SHP77 (cell line): ENCODE measurements around the gene RINL.
"Not testable (repeated sequence)": the region's sequence is repeated elsewhere in the genome, so short reads cannot be mapped to it uniquely, and the experiment has no call there.

ENCODE experiments used
- DNase-seq, 2 experiments: peaks; one replicate each; lab custom pipeline; 2025; lab: John Stamatoyannopoulos, UW

RINL gene

DNA sequence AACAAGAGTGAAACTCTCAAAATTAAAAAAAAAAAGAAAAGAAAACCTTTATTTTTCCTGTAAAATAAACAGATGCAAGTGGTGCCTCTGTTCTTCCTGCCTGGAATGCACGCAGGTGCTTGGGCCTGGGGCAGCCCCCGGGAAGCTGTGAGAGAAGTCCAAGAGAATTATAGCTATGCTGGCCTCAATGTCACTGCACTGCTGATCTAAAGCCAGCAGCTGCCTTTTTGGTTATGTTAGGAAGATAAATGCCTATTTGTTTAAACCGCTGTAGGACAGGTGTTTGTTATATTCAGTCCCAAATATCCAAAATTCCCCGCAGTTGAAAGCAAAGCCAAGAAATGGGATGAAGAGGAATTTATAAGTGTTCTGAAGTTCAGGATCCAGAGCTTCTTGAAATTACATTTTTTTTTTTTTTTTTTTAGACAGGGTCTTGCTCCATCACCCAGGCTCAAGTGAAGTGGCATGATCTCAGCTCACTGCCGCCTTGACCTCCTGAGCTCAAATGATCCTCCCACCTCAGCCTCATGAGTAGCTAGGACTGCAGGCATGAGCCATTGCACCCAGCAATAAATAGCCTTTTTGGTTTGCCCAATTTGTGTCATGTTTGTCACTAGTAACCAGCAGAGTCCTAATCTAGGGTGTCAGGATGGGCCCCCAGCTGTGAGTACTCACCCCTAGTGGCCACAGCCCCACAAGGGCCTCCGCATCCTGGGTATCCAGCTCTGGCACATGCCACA, 2.2 kb downstream of the RINL start:
- DNase-seq, result peak; percentile 61 to 82

DNA sequence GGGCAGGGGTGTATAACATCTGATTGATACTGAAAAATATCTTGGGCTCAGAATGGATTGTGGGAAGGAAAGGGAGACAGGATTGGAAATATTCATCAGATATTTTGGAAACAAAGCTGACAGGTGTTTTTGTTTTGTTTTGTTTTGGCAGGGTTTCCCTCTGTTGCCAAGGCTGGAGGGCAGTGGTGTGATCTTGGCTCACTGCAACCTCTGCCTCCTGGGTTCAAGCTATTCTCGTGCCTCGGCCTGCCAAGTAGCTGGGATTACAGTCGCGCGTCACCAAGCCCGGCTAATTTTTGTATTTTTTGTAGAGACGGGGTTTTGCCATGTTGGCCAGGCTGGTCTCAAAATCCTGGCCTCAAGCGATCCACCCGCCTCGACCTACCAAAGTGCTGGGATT, 4.7 kb downstream of the RINL start:
- not testable (repeated sequence) for DNase-seq

DNA sequence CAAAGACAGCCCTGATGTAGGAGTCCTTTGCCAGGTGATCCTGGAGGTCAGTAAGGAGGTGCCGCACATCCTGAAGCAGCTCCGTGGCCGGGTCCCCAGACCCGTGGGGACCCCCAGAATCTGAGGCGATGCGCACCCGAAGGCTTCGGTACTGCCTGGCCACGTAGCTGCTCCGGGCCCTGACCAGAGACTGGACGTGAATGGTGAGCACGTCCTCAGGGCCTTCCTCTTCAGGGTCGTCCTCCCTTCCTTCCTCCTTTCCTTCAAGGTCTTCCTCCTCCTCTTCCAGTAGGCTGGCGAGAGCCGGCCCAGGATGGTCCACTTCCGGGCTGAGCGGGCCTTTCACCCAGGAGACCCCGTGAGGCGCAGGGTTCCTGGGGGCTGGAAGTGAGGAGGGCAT, 7.5 kb downstream of the RINL start:
- no peak for DNase-seq

DNA sequence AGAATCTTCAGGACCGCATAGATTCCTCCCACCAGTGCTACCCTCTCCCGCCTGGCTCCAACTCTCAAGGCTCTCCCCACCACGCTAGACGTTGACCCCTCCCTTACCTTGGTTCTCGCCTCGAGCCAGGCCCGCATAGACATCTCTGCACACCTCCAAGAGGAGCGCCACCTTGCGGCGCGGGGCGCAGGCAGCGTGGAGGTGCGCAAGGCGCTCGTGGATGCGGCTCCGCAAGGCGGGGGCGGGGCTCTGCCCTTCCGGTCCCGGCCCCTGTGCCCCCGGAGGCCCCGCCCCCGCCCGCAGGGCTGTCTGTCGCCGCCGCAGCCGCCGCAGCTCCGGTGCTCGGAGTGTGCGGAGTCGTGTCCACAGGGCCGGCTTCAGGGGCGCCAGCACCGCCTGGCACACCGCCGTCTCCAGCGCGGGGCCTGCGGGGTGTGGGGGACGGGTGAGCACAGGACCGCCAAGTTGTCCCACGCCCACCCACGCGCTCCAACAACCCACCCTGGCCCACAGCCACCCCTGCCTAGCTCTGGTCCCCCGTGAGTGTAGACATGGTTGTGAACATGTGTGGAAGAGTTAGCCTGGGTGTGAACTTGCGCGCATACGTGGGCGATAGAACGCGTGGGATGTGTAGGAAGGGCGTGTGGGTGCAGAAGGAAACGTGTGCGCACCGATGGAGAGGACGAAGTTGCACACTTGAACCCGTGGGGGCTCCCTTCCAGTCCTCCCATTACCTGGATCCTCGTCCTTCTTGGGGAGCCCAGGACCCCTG, 8.1 kb downstream of the RINL start:
- peak; percentile 96 to 97 for DNase-seq

DNA sequence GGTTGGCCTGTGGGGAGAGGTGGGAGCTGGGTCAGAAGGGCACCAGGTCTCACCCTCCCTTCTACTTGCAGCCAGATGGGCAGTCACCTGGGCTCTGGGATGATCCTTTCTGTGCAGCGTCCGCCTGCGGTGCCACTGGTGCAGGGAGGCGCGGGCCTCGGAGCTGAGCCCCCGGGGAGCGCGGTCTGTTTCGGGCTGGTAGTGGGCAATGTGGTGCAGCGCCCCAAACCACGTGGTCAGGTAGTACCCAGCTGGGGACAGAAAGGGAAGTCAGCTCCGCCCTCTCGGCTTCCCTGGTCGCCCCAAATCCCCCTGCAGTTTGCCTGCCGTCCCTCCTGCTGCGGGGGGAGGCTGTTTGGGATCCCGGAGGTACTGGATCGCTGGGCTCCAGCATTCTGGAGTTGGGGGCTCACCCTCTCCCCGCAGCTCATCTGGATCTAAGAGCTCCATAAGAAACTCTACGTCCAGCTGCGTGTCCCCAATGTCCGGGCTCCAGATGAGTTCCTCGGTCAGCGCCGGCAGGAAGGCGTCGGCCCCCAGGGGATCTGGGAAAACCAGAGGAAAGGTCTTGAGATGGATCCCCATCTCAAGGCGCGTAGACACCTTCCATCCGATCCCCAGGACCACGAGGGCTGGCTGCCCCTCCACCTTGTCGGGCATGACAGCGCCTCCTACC, 8.8 kb downstream of the RINL start:
- DNase-seq, result peak in 1 of 2 experiments; percentile 52

DNA sequence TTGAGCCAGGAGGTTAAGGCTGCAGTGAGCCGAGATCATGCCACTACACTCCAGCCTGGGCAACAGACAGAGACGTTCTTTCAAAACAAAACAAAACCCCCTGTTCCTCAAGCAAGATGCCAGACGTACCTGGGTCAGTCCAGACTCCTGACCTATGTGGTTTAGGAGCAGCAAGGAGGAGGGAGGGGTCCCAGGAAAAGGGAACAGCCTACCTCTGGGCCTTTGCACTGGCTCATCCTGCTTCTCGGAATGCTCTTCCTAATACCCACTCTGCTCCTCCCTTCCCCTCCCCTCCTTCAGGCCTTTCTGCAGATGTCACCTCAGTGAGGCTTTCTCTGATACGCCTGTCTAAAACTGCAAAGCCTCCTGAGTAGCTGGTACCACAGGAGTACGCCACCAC, 9.5 kb downstream of the RINL start:
- DNase-seq, result no peak

DNA sequence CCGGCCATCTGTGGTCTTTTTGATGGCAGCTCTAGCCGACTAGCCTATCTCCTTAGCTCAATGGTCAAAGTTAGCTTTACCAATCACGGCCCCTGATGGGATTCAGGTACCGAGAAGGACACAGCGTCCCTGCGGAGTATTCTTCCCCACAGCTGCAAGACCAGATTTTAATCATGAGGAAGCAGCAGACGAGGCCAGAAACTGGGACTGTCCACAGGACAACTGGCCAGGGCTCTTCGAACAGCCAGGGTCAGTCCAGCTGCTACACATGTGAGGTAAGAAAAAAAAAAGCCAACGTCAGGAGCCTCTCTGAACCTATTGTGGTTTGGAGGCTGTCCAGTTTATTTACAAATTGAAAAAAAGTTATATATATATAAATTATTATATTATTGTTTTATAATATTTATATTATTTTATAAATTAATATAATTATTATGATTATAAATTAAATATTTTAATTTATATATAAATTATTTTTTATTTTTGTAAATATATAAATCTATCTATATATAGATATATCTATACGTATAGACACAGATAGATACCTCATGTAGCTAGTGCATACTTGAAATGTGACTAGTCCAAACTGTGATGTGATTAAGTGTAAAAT, 10.8 kb downstream of the RINL start:
- no peak for DNase-seq

DNA sequence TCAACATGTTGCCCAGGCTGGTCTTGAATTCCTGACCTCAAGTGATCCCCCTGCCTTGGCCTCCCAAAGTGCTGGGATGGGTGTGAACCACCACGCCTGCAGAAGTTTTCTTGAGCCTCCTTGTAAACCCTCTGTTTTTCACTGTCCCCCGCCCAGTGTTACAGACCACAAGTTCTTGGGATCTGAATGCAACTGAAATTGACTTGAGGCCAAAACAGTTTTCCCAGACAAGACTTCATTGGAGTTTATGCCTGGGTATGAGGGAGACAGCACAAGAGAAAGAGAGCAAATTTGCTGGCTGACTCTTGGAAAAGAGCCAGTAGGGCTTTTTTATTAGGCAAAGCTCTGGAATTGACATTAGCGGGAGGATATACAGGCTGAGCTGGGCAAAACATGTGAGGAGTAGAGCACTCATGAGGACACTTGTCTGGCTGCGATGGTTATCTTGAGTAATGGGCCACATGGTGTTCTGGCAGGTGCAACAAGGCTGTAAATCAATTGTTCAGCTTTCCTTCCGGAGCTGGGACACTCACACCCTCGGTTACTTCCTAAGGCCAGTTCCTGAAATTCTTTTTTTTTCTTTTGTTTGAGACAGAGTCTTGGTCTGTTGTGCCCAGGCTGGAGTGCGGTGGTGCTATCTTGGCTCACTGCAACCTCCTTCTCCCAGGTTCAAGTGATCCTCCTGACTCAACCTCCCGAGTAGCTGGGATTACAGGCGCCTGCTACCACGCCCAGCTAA, 15.6 kb downstream of the RINL start:
- peak; percentile 92 to 93 for DNase-seq

DNA sequence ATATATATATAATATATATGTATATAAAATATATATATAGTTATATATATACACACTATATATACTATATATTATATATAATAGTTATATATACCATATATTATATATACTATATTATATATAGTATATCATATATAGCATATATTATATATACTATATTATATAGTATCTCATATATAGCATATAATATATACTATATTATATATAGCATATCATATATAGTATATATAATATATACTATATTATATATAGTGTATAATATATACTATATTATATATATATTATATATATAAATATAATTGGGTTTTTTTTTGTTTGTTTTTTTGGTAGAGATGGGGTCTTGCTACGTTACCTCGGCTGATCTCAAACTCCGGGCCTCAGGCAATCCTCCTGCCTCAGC, 16.7 kb downstream of the RINL start:
- no peak for DNase-seq

DNA sequence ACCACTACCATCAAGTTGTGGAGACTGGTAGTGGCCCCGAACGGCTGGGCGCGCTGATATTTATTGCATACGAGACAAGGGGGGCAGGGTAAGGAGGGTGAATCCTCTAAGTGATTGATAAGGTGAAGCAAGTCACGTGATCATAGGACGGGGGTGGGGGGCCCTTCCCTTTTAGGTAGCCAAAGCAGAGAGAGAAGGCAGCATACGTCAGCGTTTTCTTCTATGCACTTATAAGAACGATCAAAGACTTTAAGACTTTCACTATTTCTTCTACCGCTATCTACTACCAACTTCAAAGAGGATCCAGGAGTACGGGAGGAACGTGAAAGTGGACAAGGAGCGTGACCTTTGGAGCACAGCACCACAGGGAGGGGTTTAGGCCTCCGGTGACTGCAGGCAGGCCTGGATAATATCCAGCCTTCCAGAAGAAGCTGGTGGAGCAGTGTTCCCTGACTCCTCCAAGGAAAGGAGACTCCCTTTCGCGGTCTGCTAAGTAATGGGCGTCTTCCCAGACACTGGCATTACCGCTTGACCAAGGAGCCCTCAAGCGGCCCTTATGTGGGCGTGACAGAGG, 18.4 kb downstream of the RINL start:
- DNase-seq, result not testable (repeated sequence)

DNA sequence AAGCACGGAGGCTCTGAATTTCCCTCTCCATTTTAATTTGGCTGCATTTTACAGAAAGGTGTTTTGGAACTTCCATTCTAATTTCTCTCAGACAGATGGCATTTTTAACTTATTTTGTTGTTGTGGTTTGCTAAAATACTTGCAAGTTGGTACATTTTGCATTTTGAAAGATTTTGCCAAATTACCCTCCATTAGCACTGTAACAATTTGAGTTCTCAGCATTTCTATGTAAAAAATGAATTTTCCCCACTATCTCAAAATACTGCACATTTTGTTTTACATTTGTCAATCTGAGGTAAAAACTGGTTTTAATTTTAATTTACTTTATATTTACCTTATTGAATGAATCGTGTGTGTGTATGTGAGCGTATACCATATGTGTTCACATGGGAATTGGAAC, 21.3 kb downstream of the RINL start:
- DNase-seq, result no peak

DNA sequence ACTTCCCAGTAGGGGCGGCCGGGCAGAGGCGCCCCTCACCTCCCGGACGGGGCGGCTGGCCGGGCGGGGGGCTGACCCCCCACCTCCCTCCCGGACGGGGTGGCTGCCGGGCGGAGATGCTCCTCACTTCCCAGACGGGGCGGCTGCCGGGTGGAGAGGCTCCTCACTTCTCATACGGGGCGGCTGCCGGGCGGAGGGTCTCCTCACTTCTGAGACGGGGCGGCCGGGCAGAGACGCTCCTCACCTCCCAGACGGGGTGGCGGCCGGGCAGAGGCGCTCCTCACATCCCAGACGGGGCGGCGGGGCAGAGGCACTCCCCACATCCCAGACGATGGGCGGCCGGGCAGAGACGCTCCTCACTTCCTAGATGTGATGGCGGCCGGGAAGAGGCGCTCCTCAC, 22.3 kb downstream of the RINL start:
- DNase-seq, result not testable (repeated sequence)

DNA sequence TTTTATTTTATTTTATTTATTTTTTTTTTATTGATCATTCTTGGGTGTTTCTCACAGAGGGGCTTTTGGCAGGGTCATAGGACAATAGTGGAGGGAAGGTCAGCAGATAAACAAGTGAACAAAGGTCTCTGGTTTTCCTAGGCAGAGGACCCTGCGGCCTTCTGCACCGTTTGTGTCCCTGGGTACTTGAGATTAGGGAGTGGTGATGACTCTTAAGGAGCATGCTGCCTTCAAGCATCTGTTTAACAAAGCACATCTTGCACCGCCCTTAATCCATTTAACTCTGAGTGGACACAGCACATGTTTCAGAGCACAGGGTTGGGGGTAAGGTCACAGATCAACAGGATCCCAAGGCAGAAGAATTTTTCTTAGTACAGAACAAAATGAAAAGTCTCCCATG, 23.1 kb downstream of the RINL start:
- DNase-seq, result not testable (repeated sequence)

DNA sequence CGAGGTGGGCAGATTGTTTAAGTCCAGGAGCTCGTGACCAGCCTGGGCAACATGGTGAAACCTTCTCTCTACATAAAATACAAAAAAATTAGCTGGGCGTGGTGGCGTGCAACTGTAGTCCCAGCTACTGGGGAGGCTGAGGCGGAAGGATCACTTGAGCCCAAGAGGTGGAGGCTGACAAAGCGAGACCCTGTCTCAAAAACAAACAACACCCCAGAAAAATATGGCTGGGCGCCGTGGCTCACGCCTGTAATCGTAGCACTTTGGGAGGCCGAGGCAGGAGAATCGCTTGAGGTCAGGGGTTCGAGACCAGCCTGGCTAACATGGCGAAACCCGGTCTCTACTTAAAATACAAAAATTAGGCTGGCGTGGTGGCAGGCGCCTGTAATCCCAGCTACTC, 24.9 kb downstream of the RINL start:
- no peak for DNase-seq

DNA sequence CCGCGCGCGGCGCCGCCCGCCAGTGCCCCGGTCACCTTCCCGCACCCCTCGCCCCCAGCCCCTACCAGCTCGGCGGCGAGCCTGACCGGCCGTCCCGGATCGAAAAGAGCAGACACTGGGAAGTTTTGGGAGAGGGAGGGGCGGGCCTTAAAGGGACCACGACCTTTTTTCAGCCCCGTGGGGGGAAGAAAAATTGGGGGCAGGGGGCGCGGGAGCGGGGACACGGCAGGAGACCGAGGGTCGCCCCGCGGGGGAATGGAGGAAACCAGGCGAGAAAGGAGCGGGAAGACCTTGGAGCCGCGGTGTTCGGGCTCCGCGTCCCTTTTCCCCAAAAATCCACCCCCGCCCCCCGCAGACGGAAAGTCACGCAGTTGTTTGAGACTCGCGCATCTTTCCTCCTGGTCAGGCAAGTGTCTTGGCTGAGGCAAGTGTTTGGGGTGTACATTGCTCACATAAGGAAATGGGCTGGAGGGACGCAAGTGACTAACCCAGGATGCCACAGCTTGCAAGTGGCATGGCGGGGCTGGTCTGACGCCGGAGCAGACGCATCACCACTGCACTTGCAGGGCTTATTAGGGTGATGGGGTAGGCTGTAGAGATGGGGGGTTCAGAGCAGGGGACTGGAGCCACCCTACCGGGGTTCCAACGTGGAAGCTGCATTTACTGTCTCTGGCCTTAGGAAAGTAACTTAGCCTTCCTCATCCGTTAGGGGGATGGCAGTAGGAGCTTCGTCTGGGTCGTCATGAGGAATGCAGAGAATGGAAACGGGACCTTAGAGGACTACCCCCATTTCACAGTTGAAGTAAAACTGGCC, 25.6 kb downstream of the RINL start:
- DNase-seq, result peak; percentile 38 to 49

DNA sequence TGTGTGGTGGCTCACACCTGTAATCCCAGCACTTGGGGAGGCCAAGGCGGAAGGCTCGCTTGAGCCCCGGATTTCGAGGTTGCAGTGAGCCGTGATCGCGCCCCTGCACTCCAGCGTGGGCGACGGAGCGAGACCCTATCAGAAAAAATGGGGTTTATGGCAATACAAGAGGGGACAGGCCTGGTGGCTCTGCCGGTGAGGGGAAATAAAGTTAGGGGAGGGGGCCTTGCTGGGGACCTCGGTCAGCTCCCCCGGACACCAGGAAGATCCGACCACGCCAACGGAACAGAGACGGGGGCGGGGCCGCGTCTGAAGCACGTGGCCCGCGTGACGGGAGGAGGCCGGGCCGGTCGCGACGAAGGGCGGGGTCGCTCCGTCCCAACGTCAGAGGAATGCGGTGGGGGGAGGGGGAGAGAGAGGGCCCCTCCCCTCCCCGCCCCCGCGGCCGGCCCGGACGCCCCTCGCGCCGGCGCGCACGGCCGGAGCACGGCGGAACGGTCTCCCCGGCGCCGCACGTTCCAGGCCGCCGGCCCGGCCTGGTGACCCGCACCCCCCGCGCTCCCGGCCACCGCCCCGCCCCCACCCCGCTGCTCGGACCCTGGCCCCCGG, 26.3 kb downstream of the RINL start:
- peak; percentile 89 to 94 for DNase-seq

DNA sequence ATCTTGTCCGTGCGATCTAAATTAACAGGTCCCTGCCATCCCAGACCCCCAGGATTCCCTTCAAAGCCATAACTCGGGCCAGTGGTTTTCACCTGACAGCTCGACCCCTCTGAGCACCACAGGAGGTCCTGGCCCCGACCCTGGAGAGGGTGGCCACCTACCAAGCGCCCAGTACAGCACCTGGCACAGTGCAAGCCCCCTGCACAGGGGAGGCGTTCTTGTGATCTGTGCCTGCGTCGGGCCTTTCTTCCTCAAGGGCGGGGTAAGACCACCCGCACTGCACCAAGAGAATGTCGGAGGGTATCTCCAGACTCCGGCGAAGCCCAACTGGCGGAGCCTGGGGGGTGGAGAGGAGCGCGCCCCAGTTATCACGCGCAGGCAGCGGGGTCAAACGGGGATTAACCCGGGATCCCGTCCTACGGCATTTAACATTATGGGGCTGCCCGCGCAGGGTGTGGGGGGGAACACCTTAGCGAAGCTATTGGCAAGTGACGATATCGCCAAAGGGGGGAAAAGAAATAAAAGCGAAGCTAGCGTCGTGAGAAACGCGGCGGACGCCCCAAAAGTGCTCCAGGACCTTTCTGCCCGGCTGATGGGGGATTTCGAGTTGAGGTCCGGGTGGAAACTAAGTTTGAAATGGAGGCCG, 27.0 kb downstream of the RINL start:
- no peak for DNase-seq

DNA sequence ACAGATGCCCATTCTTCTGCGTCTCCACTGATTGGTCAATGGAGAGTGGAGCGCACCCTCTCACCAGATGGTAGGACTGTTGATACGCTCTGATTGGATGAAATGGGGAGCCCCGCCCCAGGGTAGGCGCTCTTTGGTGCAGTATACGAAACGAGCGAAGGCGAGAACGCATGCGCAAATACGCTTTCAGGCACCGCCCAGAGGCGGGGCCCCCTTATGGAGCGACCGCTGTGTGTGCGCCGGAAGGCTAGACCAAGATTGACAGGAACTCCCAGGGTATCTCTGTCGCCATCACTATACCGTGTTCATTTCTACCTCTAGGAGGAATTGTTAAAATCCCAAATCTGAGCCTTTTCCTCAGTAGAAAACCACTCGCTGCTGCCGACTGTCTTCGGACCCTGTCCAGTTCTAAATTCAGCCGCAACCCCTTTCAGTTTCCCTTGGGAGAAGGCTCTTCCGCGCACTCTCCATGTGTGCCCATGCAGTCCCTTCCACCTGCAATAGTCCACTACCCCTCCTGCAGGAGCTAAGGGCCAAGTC, 27.6 kb downstream of the RINL start:
- peak; percentile 69 to 77 for DNase-seq

DNA sequence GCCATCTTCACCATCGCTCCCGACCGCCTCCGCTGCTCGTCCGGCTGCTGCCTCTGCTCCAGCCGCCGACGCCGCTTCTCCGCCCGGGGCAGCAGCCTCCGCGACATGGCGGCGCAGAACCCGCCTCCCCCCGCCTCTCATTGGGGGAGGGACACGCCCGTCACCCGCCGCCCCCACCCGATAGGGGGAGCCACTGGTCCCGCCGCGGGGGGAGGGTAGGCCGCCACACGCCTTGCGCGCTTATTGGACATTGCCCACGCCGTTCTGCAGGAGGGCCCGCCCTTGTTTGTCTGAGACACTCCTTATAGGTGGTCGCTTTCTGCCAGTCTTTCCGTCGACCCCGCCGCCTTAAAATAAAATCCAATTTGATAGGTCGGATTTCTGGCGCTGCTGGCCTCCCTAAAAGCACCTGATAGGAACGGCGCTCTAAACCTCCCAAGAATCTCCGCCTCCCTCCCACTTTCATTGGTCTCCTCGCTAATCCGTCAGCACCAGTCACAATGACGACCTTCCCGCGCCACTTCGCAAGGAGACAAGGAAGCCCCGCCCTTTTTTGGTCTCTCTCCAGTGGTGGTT, 28.1 kb downstream of the RINL start, which contains the start of gene HNRNPL:
HNRNPL (minus strand) TSS at position 127 of the 576 bp plus-strand sequence; CDS start at position 107, 20 bp downstream.
- DNase-seq, result peak; percentile 100
